NCI-H82 (cell line): Measurements from ENCODE around the gene ZBTB37.
"Not testable (repeated sequence)": the region's sequence is repeated elsewhere in the genome, so short reads cannot be mapped to it uniquely, and the experiment has no call there.

ENCODE experiments used
- DNase-seq: peaks from one replicate; lab custom pipeline; 2025; lab: John Stamatoyannopoulos, UW

ZBTB37 gene

GRCh38 chr1:173903827-173904531, 35.8 kb downstream of the ZBTB37 start:
- DNase-seq: no peak

GRCh38 chr1:173913111-173913510, 44.9 kb downstream of the ZBTB37 start:
- no peak for DNase-seq

DNA sequence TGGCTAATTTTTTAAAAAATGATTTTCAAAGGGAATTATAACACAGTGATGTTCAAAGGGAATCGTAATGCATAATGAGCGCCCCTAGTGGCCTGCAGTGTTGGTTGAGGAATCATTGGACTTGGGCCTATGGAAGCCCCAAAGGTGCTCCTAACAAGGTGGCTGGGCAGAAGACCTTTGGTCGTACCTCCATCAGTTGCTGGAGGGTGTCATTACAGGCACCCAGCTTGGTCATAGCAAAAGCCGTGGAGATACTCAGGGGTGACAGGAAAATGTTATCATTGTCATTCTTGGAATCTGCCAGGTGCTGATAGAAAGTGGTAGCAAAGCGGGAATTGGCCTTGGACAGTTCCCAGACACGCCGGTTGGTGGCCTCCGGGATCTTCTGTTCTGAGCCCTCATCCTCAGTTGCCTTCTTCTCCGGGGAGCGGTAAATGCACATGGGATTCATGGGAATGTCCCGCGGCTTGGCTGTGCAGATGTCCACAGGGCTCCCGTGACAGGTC, 46.2 kb downstream of the ZBTB37 start:
- peak; percentile 76 for DNase-seq

DNA sequence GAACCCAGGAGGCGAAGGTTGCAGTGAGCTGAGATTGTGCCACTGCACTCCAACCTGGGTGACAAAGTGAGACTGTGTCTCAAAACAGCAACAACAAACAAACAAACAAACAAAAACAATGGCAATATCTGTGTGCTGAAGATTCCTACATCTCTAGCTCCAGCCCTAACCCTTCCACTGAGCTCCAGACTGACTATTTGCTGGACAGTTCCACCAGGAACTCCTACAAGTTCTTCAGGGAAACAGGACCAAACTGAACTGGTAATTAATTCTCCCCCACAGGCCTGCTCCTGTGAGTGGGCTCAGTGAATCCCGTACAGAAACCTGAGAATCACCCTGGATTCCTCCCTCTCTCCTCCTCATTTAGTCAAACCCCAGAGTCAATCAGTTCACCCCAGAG, 47.4 kb downstream of the ZBTB37 start:
- no peak for DNase-seq

DNA sequence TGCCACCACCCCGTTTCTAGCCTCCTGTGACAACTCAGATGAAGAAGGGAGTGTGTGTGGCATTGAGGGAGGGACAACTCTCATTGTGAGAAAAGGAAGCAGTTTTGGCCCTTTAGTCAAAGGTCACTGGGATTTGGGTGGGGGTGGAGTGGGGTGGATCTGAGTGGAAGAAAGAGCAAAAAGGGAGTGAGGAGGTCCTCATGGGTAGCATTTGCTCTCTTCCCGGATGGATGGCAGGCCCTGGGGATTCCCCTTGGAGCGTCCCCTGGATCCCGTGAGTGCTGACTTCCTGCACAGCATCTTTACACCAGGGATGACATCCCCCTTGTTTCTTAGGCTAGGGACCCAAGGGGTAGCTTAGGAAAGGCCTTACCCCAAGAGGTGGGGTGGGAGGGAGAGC, 48.5 kb downstream of the ZBTB37 start:
- no peak for DNase-seq

DNA sequence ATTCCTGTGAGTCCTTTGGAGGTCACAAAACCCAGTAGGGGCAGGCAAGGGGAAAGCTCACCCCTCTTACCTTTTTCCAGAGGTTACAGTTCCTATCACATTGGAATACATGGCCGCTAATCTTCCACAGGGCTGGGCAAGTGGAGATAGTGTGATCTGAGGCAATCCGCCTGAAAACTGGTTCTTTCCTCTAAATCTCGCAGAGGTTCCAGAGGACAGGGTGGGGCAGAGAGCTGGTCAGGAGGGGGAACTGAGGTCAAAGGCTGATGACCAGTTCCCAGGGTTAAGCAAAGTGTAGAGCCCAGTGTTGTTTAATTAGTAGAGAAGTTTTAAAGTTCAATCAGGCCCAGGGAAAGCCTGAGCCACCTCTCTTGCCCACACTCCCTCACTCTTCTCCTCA, 49.0 kb downstream of the ZBTB37 start, which contains the start of gene SERPINC1:
TSS of gene SERPINC1 (minus strand) at position 179 of the 400 bp plus-strand sequence. CDS start at position 111, 68 bp downstream.
- DNase-seq: no peak

- DNase-seq: no peak
These were observed 49.7 kb downstream of the ZBTB37 start for GRCh38 chr1:173917635-173918493.

GRCh38 chr1:173920861-173921260, 52.7 kb downstream of the ZBTB37 start:
- DNase-seq: no peak

DNA sequence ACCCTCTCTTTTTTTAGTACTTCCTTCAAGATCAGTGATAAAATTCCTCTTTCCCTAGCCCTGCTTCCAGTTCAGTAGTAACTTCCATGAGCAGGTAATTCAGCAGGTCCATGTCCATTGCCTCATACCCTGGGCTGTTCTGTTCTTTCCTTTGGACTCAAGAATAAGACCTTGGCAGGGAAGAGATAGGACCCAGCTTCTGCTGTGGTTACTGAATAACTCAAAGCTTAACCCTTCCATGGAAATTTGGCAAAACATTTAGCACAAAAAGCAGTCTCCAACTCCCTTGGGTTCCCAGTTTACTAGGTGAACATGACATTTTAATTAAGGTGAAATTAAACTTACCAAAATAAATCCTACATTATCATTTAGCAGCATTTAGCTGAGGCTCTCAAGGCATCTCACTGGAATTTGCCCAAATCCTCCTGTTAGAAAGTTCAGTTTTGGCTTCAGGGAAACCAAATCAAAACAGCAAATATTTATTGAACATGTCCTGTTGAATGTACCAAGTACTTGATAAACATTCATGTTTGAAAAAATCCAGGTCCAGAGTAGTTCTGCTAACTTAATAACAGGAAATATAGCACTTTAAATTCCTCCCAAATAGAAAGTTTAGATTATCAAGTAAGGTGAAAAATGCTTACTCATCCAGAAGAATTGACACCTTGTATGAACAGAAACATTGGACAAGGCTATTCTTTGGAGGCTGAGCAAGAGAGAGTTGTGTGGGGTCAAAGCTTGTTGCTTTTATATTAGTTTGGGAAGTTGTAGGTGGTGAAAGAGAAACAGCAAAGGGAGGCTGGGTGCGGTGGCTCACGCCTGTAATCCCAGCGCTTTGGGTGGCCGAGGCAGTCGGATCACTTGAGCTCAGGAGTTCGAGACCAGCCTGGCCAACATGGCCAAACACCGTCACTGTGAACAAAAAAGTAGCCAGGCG, 57.4 kb downstream of the ZBTB37 start:
- DNase-seq: no peak

GRCh38 chr1:173930541-173930940, 62.4 kb downstream of the ZBTB37 start:
- DNase-seq: not testable (repeated sequence)

DNA sequence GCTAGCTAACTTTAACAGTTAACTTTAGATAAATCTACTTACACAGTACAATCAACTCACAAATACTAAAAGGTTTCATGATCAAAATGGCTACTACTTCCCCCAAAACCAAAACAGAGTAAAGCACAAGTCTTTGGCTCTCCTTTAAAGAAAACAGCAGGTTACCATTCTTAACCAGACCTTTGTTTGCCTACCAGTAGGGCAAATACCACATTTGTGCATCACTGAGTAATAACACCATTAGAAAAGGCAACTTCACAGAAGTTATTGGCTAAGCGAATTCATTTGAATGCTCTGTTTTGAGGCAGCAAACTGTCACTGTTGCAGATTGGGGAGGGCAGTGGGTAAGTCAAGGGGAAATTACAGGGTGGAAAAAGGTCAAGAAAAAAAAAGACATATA, 66.3 kb downstream of the ZBTB37 start:
- no peak for DNase-seq

DNA sequence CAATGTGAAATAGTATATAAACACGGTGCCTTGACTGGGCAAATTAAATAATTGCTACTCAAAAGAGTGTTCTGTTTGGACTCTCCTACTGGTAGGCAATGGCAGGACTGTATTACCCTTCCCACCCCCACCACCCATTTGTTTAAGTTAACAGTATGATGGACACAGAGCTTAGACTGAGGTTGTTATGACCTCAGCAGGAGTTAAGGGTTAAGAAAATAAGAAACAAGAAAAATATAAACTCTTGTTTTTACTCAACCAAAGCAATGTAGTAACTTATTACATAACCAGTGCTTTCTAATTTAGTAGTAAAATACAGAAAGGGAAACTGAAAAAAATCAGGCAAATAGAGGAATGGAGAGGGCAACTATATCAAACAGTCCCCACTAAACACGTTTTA, 68.9 kb downstream of the ZBTB37 start:
- no peak for DNase-seq

DNA sequence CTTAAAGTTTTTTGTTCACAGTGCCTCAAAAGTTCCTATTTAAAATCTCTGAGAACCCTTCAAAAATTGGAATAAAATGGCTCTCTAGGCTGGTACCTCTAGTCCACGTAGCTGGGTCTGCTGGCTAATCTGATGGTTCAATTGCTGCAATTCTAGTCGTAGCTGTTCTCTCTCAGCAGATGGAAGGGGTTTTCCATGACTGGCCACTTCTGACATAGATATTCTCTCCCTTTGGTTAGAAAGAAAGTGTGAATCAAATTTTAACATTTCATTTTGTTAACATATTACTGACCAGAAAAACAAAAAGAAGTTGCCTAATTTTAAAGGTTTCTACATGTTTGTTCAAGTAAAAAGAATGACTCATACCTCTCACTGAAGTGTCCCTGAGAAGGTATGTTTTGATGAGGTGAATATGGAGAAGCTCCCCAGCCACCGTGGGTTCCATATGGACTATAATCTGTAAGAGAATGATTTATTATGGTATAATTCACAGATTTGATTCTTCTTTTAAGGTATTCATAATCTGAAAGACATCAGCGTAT, 78.3 kb downstream of the ZBTB37 start:
- DNase-seq: no peak

- DNase-seq: no peak
These were observed 80.4 kb downstream of the ZBTB37 start for GRCh38 chr1:173948594-173948993.
